GM23248 (cell line): ENCODE data around the gene HOXA3. TPM values are rescaled to one million over a fixed set of nuclear protein-coding genes. Genes with fewer than 3 reads are reported as not detected.

Experiments
- DNase-seq: peaks from one replicate; pipeline ENCODE4 v3.0.0-alpha.2; 2015
- H2AFZ ChIP-seq: fragments of 200-600 bp; sonication (generic); 2 replicates; pipeline ENCODE4 v1.6.1; 2016; ENCODE audit warnings: antibody characterized with exemption
- H3F3A ChIP-seq: fragments of 200-600 bp; sonication (generic); 2 replicates; pipeline ENCODE4 v1.6.1; 2016; ENCODE audit warnings: mild to moderate bottlenecking, antibody characterized with exemption, mixed run types; ENCODE audit not compliant: insufficient read depth
- H3K27ac ChIP-seq: fragments of 200-600 bp; sonication (generic); 2 replicates; pipeline ENCODE4 v1.5.1; 2016; ENCODE audit warnings: mild to moderate bottlenecking
- H3K27me3 ChIP-seq: fragments of 200-600 bp; sonication (generic); replicated peaks from 2 replicates; pipeline ENCODE4 v1.6.1; 2016; ENCODE audit warnings: mild to moderate bottlenecking; ENCODE audit not compliant: insufficient read depth
- H3K36me3 ChIP-seq: fragments of 200-600 bp; sonication (generic); 2 replicates; pipeline ENCODE4 v1.6.1; 2016; ENCODE audit warnings: low read depth, mild to moderate bottlenecking
- H3K4me1 ChIP-seq: fragments of 200-600 bp; sonication (generic); 2 replicates; pipeline ENCODE4 v1.6.1; 2016; ENCODE audit warnings: mild to moderate bottlenecking; ENCODE audit not compliant: insufficient read depth
- H3K4me2 ChIP-seq: fragments of 200-600 bp; sonication (generic); one replicate; pipeline ENCODE4 v1.6.1; 2016; ENCODE audit warnings: mild to moderate bottlenecking; ENCODE audit not compliant: unreplicated experiment
- H3K4me3 ChIP-seq: fragments of 200-600 bp; sonication (generic); 2 replicates; pipeline ENCODE4 v1.5.1; 2016; ENCODE audit warnings: mild to moderate bottlenecking
- H3K79me2 ChIP-seq: fragments of 200-600 bp; sonication (generic); 2 replicates; pipeline ENCODE4 v1.6.1; 2016; ENCODE audit warnings: mild to moderate bottlenecking; ENCODE audit not compliant: insufficient read depth
- H3K9ac ChIP-seq: fragments of 200-600 bp; sonication (generic); 2 replicates; pipeline ENCODE4 v1.6.1; 2016; ENCODE audit warnings: mild to moderate bottlenecking
- H3K9me2 ChIP-seq: fragments of 200-600 bp; sonication (generic); 2 replicates; pipeline ENCODE4 v1.6.1; 2016; ENCODE audit warnings: mixed run types, mild to moderate bottlenecking, moderate library complexity; ENCODE audit not compliant: insufficient read depth
- H3K9me3 ChIP-seq: fragments of 200-600 bp; sonication (generic); one replicate; pipeline ENCODE4 v1.6.1; 2017; ENCODE audit warnings: low read depth
- H4K20me1 ChIP-seq: fragments of 200-600 bp; sonication (generic); 2 replicates; pipeline ENCODE4 v1.6.0; 2016; ENCODE audit not compliant: insufficient read depth
- EZH2 ChIP-seq: fragments of 200-600 bp; sonication (generic); IDR thresholded peaks from 2 replicates; pipeline ENCODE4 v1.6.1; 2018; ENCODE audit warnings: antibody characterized with exemption, mild to moderate bottlenecking; ENCODE audit not compliant: insufficient read depth, poor library complexity, severe bottlenecking
- EZH2phosphoT487 ChIP-seq: fragments of 200-600 bp; sonication (generic); IDR thresholded peaks from 2 replicates; pipeline ENCODE4 v1.6.1; 2018; ENCODE audit warnings: antibody characterized with exemption, moderate library complexity, mild to moderate bottlenecking, low read depth; ENCODE audit not compliant: insufficient read depth
- WGBS, 2 experiments: methylation state at CpG; one replicate each; pipeline ENCODE4 v1.1.6; 2015 to 2017; ENCODE audit warnings: low lambda C conversion rate in 2 of 2, low coverage in 1 of 2; ENCODE audit errors: missing lambda C conversion rate in 2 of 2; 5-methylcytosine and 5-hydroxymethylcytosine counted together
- in situ Hi-C: fragments of 300-500 bp; cut with MboI; formaldehyde crosslinking; loops from 2 replicates; pipeline ENCODE4 v1.15.0; 2020
- polyA plus RNA-seq: library from polyadenylated mRNA; unstranded; fragments of >200 nt; fragmentation: Nextera tagmentation; extraction: Ambion mirVana; gene quantifications from 2 replicates; pipeline ENCODE4 v1.2.1, GENCODE V29; 2016
- total RNA-seq: library from RNA; depleted of rRNA; stranded (reverse); fragments of >200 nt; shearing (Covaris generic); gene quantifications from 2 replicates; pipeline ENCODE4 v1.2.3, GENCODE V29; 2014

HOXA3 gene
- total and polyA plus RNA-seq, 2 experiments from 2014 or later = 1.2 to 2.1 TPM

DNA sequence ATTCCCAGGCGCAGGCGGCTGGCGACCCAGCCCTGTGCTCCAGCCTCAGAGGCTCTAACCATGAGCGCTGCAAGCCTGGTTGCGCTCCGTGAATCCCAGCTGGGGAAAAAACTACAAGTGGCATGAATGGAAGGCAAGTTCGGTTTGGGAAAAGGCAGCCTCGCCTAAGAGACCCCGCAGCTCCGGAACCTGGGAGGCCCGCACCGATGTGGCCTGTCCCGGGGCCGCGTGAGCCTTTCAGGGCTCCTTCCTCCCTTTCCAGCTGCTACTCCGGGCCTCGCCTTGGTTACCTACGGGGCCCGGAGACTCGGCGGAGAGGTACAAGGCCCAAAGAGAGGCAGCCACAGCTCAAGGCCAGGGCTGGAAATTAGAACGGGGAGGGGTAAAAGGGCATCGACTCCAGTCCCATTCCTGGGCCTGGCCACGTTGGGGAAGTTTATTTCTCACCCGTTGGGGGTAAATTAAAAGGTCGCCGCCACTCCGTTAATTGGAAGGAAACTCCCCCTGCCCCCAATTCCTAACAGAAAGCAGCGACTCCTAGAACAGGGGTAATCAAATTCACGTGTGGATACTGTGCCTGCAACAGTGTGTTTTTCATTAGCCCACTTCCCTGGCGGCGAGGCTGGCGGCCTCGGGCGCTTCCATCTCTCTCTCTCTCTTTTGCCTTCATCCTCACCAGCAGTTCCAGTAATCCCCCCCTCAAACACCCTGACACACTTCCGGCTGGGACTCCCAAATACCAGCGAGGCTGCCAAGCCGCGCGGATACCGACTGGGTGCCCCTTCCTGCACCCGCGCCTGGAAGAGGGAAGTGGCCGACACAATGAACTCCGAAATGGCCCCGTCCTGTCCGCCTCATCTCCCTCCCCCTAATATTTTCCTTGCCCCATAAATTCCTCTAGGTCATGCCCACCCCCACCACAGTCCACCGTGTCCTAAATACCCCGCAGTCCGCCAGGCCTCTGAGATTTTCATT, 14.4 kb upstream of the HOXA3 start:
- Histone ChIP-seq H3F3A (peaks cover 19% of the 10 kb centered on the region), H3K79me2 (peaks cover 100% of the 10 kb centered on the region), H3K4me1 (peaks cover 7% of the 10 kb centered on the region), H3K9me2 (no peaks in the 10 kb centered on the region), H3K27me3 (no peaks in the 10 kb centered on the region), H4K20me1 (no peaks in the 10 kb centered on the region), H3K27ac (peak overlapping the region; percentile 99), H3K36me3 (peaks cover 14% of the 10 kb centered on the region; the same call in 1 of the 2 replicates), H3K4me2 (peak overlapping the region; percentile 100), H2AFZ (peak overlapping the region; percentile 44), H3K9me3 (no peaks in the 10 kb centered on the region), H3K4me3 (peak overlapping the region; percentile 83), H3K9ac (peak overlapping the region; percentile 98)
- WGBS, 2 experiments = 1% methylated on average over 49 to 50 of the region's 50 CpGs
- DNase-seq = peak; percentile 73
- in situ Hi-C loops = loop anchor here (10.0 kb wide), 1 partner anchor 972 kb away; no protein-coding TSS in a partner anchor
- TF ChIP-seq EZH2phosphoT487 (no peak), EZH2 (no peak)

GRCh38 chr7:27165996-27166530, 13.7 kb upstream of the HOXA3 start:
- peak overlapping the region; percentile 83 for H3K4me3 ChIP-seq
- in situ Hi-C loops = loop anchor here (10.0 kb wide), 1 partner anchor 971 kb away; no protein-coding TSS in a partner anchor
- no peaks in the 10 kb centered on the region for H3K9me3 ChIP-seq
- no peaks in the 10 kb centered on the region for H3K9me2 ChIP-seq
- peaks cover 14% of the 10 kb centered on the region; the same call in 1 of the 2 replicates for H3K36me3 ChIP-seq
- TF ChIP-seq EZH2phosphoT487 = no peak
- peak overlapping the region; percentile 75 for H2AFZ ChIP-seq
- H3K79me2 ChIP-seq = peaks cover 99% of the 10 kb centered on the region
- H3K4me2 ChIP-seq = peak overlapping the region; percentile 100
- peaks cover 19% of the 10 kb centered on the region for H3F3A ChIP-seq
- DNase-seq = peak; percentile 65
- no peaks in the 10 kb centered on the region for H4K20me1 ChIP-seq
- 0 to 1% methylated on average over 30 to 45 of the region's 46 CpGs for WGBS, 2 experiments
- H3K27ac ChIP-seq = peak overlapping the region; percentile 99
- H3K27me3 ChIP-seq = no peaks in the 10 kb centered on the region
- H3K9ac ChIP-seq = peak overlapping the region; percentile 98
- H3K4me1 ChIP-seq = peaks cover 7% of the 10 kb centered on the region

- TF ChIP-seq EZH2 = no peak
- no peak for TF ChIP-seq EZH2phosphoT487
- Histone ChIP-seq H3K9me3 (no peaks in the 10 kb centered on the region), H3K27me3 (no peaks in the 10 kb centered on the region), H4K20me1 (no peaks in the 10 kb centered on the region), H3K4me3 (peak within 1 kb of the TSS; percentile 83), H3K9me2 (no peaks in the 10 kb centered on the region), H3K79me2 (peaks cover 92% of the 10 kb centered on the region), H2AFZ (peak within 1 kb of the TSS; percentile 75), H3K36me3 (peaks cover 11% of the 10 kb centered on the region; the same call in 1 of the 2 replicates), H3K9ac (peak within 1 kb of the TSS; percentile 98), H3K4me1 (peaks cover 7% of the 10 kb centered on the region), H3K27ac (peak within 1 kb of the TSS; percentile 99), H3K4me2 (peak within 1 kb of the TSS; percentile 100), H3F3A (peaks cover 19% of the 10 kb centered on the region)
- in situ Hi-C loops = loop anchor here (10.0 kb wide), 1 partner anchor 971 kb away; no protein-coding TSS in a partner anchor
- 0 to 1% methylated on average over 76 to 82 of the region's 82 CpGs for WGBS, 2 experiments
- peak; percentile 99 for DNase-seq
These were observed 13.0 kb upstream of the HOXA3 start, which contains the start of gene HOXA9 for GRCh38 chr7:27165089-27165995. Gene HOXA9, minus strand, starts transcription at chr7:27165537. Its CDS starts 80 bp downstream, at chr7:27165457.
